H1 (cell line): ENCODE data around the gene NPTN. TPM values are rescaled to one million over a fixed set of nuclear protein-coding genes. Genes with fewer than 3 reads are reported as not detected.

ENCODE experiments used
- CTCF ChIA-PET: fragments of 300-600 bp; sonication (Branson Sonifier 250); formaldehyde crosslinking; loops from one replicate; lab custom pipeline; 2021; ENCODE audit not compliant: partially characterized antibody; lab: Charles Lee
- POLR2A ChIA-PET: fragments of 300-600 bp; sonication (Branson Sonifier 250); formaldehyde crosslinking; loops from one replicate; lab custom pipeline; 2021; ENCODE audit warnings: inconsistent platforms; ENCODE audit not compliant: partially characterized antibody; lab: Charles Lee
- DNase-seq, 2 experiments: peaks; one replicate each; pipeline versions ENCODE4 v3.0.0 to v3.0.0-alpha.2; 2010 to 2022; ENCODE audit warnings: low spot score in 2 of 2, low read depth in 1 of 2, mixed read lengths in 1 of 2
- FAIRE-seq: peaks from 2 replicates; lab custom pipeline; 2011; peaks lifted over from hg19 to GRCh38; lab: Jason Lieb, UNC
- H2AFZ ChIP-seq: 2 replicates; pipeline ENCODE4 v1.8.1; 2012; ENCODE audit warnings: low read length, inconsistent platforms
- H2AK5ac ChIP-seq: 2 replicates; pipeline ENCODE4 v1.6.1; 2013; ENCODE audit warnings: low read depth, low read length
- H2BK120ac ChIP-seq: replicated peaks from 2 replicates; pipeline ENCODE3; 2013; ENCODE audit warnings: low read depth, low read length, inconsistent platforms
- H2BK12ac ChIP-seq: 2 replicates; pipeline ENCODE4 v1.6.1; 2013; ENCODE audit warnings: low read depth, low read length
- H2BK15ac ChIP-seq: 2 replicates; pipeline ENCODE4 v1.6.1; 2013; ENCODE audit warnings: low read length
- H2BK20ac ChIP-seq: 2 replicates; pipeline ENCODE4 v1.6.1; 2013; ENCODE audit warnings: low read length
- H2BK5ac ChIP-seq: 2 replicates; pipeline ENCODE4 v1.6.1; 2013; ENCODE audit warnings: low read depth, low read length
- H3K14ac ChIP-seq: 2 replicates; pipeline ENCODE4 v1.6.1; 2013; ENCODE audit warnings: inconsistent platforms; ENCODE audit not compliant: insufficient read length
- H3K18ac ChIP-seq: 2 replicates; pipeline ENCODE4 v1.6.1; 2013; ENCODE audit warnings: low read length; ENCODE audit errors: extremely low read depth
- H3K23ac ChIP-seq: 2 replicates; pipeline ENCODE4 v1.6.1; 2013; ENCODE audit warnings: inconsistent platforms; ENCODE audit not compliant: insufficient read length
- H3K23me2 ChIP-seq: 2 replicates; pipeline ENCODE4 v1.6.1; 2013; ENCODE audit warnings: low read depth, low read length
- H3K27ac ChIP-seq: 2 replicates; pipeline ENCODE4 v1.6.1; 2011; ENCODE audit warnings: low read depth, low read length, inconsistent platforms
- H3K27me3 ChIP-seq, 4 experiments: replicated peaks in 1 of 4; 1 replicate in 1 of 4; 2 replicates in 3 of 4; pipeline versions ENCODE4 v1.6.1 to v1.8.1; 2011 to 2013; ENCODE audit warnings: low read length in 3 of 4, mild to moderate bottlenecking in 3 of 4, inconsistent platforms in 2 of 4, mixed read lengths in 2 of 4, moderate library complexity in 1 of 4; ENCODE audit not compliant: control insufficient read depth in 3 of 4, insufficient read depth in 3 of 4; ENCODE audit errors: extremely low read depth in 1 of 4
- H3K36me3 ChIP-seq, 4 experiments: 2 replicates each; pipeline versions ENCODE4 v1.6.1 to v1.8.1; 2011 to 2013; ENCODE audit warnings: mild to moderate bottlenecking in 4 of 4, low read length in 3 of 4, moderate library complexity in 2 of 4, control low read depth in 1 of 4, inconsistent platforms in 1 of 4; ENCODE audit not compliant: insufficient read depth in 4 of 4, control insufficient read depth in 2 of 4
- H3K4ac ChIP-seq: replicated peaks from 2 replicates; pipeline ENCODE3; 2013; ENCODE audit warnings: low read length, low read depth, mixed read lengths, inconsistent platforms; ENCODE audit not compliant: insufficient read length
- H3K4me1 ChIP-seq, 4 experiments: replicated peaks in 1 of 4; 1 replicate in 1 of 4; 2 replicates in 3 of 4; pipeline versions ENCODE4 v1.6.1 to v1.8.1; 2011 to 2013; ENCODE audit warnings: low read length in 3 of 4, inconsistent platforms in 2 of 4, mixed read lengths in 1 of 4; ENCODE audit not compliant: insufficient read depth in 4 of 4, control insufficient read depth in 3 of 4
- H3K4me2 ChIP-seq, 2 experiments: 2 replicates each; pipeline versions ENCODE4 v1.6.1 to v1.8.1; 2011 to 2013; ENCODE audit warnings: low read depth in 2 of 2, low read length in 2 of 2, control low read depth in 1 of 2, inconsistent platforms in 1 of 2, mild to moderate bottlenecking in 1 of 2; ENCODE audit not compliant: insufficient read depth in 1 of 2
- H3K4me3 ChIP-seq, 4 experiments: fragments of 200-600, 300-600 bp in 1 of 4; sonication (generic), shearing (Covaris generic), sonication (Bioruptor Twin) in 1 of 4; 2 replicates each; pipeline versions ENCODE4 v1.5.1 to v1.8.1; 2011 to 2016; ENCODE audit warnings: low read length in 4 of 4, low read depth in 3 of 4, control low read depth in 2 of 4, inconsistent platforms in 2 of 4, mild to moderate bottlenecking in 2 of 4, mixed read lengths in 1 of 4, moderate library complexity in 1 of 4; ENCODE audit not compliant: insufficient read depth in 2 of 4; ENCODE audit errors: extremely low read depth in 1 of 4
- H3K56ac ChIP-seq: replicated peaks from 2 replicates; pipeline ENCODE3; 2013; ENCODE audit warnings: low read depth, mild to moderate bottlenecking, mixed read lengths, low read length, inconsistent platforms; ENCODE audit not compliant: insufficient read length
- H3K79me1 ChIP-seq: 2 replicates; pipeline ENCODE4 v1.6.1; 2013; ENCODE audit warnings: low read depth, low read length, control low read depth
- H3K79me2 ChIP-seq, 2 experiments: 2 replicates each; pipeline versions ENCODE4 v1.6.1 to v1.8.1; 2012 to 2013; ENCODE audit warnings: low read length in 2 of 2, mild to moderate bottlenecking in 2 of 2, inconsistent platforms in 1 of 2; ENCODE audit not compliant: insufficient read depth in 2 of 2, control insufficient read depth in 1 of 2
- H3K9ac ChIP-seq, 4 experiments: replicated peaks in 1 of 4; 1 replicate in 1 of 4; 2 replicates in 3 of 4; pipeline versions ENCODE4 v1.6.1 to v1.8.1; 2011 to 2013; ENCODE audit warnings: low read depth in 3 of 4, low read length in 3 of 4, control low read depth in 2 of 4, mild to moderate bottlenecking in 2 of 4, moderate library complexity in 2 of 4, inconsistent platforms in 1 of 4; ENCODE audit errors: extremely low read depth in 1 of 4
- H3K9me3 ChIP-seq, 2 experiments: 2 replicates each; pipeline versions ENCODE4 v1.6.1 to v1.8.1; 2012 to 2013; ENCODE audit warnings: mild to moderate bottlenecking in 2 of 2, moderate library complexity in 2 of 2, control low read depth in 1 of 2, inconsistent platforms in 1 of 2, low read depth in 1 of 2, low read length in 1 of 2, mixed read lengths in 1 of 2; ENCODE audit not compliant: insufficient read depth in 2 of 2
- H4K20me1 ChIP-seq, 2 experiments: replicated peaks in 1 of 2; 2 replicates each; pipeline versions ENCODE3 to v1.8.1; 2011 to 2013; ENCODE audit warnings: inconsistent platforms in 2 of 2, low read length in 2 of 2, mild to moderate bottlenecking in 1 of 2; ENCODE audit not compliant: insufficient read depth in 2 of 2, control insufficient read depth in 1 of 2
- H4K5ac ChIP-seq: 2 replicates; pipeline ENCODE4 v1.6.1; 2013; ENCODE audit warnings: low read length, low read depth, mixed read lengths, inconsistent platforms; ENCODE audit not compliant: insufficient read length
- H4K8ac ChIP-seq: 2 replicates; pipeline ENCODE4 v1.8.0; 2013; ENCODE audit warnings: mild to moderate bottlenecking, moderate library complexity, low read length, inconsistent platforms; ENCODE audit not compliant: insufficient read depth; ENCODE audit errors: extremely low read depth
- H4K91ac ChIP-seq: replicated peaks from 2 replicates; pipeline ENCODE3; 2013; ENCODE audit warnings: low read length, mixed read lengths, inconsistent platforms; ENCODE audit not compliant: insufficient read length
- BRCA1 ChIP-seq: IDR thresholded peaks from 2 replicates; pipeline ENCODE4 v1.6.1; 2012; ENCODE audit warnings: low read depth, low read length, improper control_type of control experiment
- EZH2 ChIP-seq: fragments of 200-600 bp; sonication (generic); IDR thresholded peaks from 2 replicates; pipeline ENCODE4 v1.7.1; 2012; ENCODE audit warnings: low read depth, mild to moderate bottlenecking, moderate library complexity, low read length, inconsistent platforms; ENCODE audit not compliant: severe bottlenecking
- NRF1 ChIP-seq: IDR thresholded peaks from 2 replicates; pipeline ENCODE4 v1.6.1; 2011; ENCODE audit warnings: mild to moderate bottlenecking, low read depth, low read length, improper control_type of control experiment
- RFX5 ChIP-seq: IDR thresholded peaks from 2 replicates; pipeline ENCODE4 v1.6.1; 2011; ENCODE audit warnings: low read depth, low read length, improper control_type of control experiment, borderline replicate concordance
- SIRT6 ChIP-seq: IDR thresholded peaks from one replicate; pipeline ENCODE4 v1.7.1; 2012; ENCODE audit warnings: low read length, inconsistent platforms
- WGBS, 2 experiments: shearing (Covaris generic) in 1 of 2; methylation state at CpG; one replicate each; pipeline versions ENCODE4 v1.1.6 to v1.1.7; 2013 to 2015; ENCODE audit warnings: low lambda C conversion rate in 2 of 2, mixed read lengths in 2 of 2, inconsistent platforms in 1 of 2, low coverage in 1 of 2, missing lambda C conversion rate in 1 of 2; ENCODE audit not compliant: insufficient replicate concordance in 2 of 2, insufficient coverage in 1 of 2, insufficient read length in 1 of 2; ENCODE audit errors: extremely low coverage in 1 of 2, missing lambda C conversion rate in 1 of 2; 5-methylcytosine and 5-hydroxymethylcytosine counted together
- polyA plus RNA-seq, 7 experiments: library from polyadenylated mRNA; depleted of rRNA in 3 of 7; stranded (reverse) in 5 of 7; unstranded in 2 of 7; fragments of >200 nt in 5 of 7; fragments of 200-250 nt in 2 of 7; gene quantifications; 1 replicate in 5 of 7; 2 replicates in 1 of 7; 4 replicates in 1 of 7; pipeline versions ENCODE4 v1.2.1 to v1.2.3, GENCODE V29; 2011 to 2013; ENCODE audit warnings: missing spikeins in 2 of 7, mixed read lengths in 2 of 7
- total RNA-seq: library from RNA; stranded (reverse); fragmentation: NEBNext Ultra II Directional; extraction: Animal tissue kit (Norgen Biotek cat#: 25700); gene quantifications from 2 replicates; pipeline ENCODE4 v1.2.1, GENCODE V29; 2021

Gene NPTN
- total and polyA plus RNA-seq, 2 of the 8 experiments (the other 6 are each of a cell fraction or from before 2014, with no cell fraction given), result 67.0 to 113 TPM

DNA sequence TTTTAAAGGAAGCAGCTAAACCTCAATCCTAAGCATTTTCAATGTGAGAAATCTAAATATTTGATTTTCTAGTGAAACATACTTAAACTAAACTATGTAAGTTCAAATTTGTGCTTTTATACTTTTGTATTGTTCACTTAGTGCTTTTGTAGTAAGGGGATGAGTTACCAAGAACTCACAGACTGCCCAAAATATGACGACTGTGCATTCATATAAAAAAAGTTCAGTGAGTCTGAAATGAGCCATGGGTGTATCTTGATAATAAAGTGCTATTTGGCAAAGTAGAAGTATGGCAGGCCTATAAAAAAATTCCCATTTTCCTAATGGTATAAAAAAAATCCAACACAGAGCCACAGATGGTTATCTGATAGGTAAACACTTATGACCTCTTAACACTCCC is 66.2 kb downstream of the NPTN start:
- Histone ChIP-seq H3K9me3 (no peaks in the 10 kb centered on the region), H3K79me2 (no peaks in the 10 kb centered on the region), H3K23ac (no peak overlapping the region), H4K91ac (no peak overlapping the region), H3K27me3 (no peaks in the 10 kb centered on the region), H3K36me3 (peaks cover 24 to 64% (median 42%) of the 10 kb centered on the region in 4 experiments), H3K79me1 (no peaks in the 10 kb centered on the region; the same call in 1 of the 2 replicates), H3K4ac (no peak overlapping the region), H4K5ac (no peak overlapping the region), H4K20me1 (peaks cover 3 to 4% of the 10 kb centered on the region in 2 experiments), H3K14ac (no peak overlapping the region), H3K4me2 (no peak overlapping the region), H2BK12ac (no peak overlapping the region), H2BK5ac (no peak overlapping the region), H2AK5ac (no peak overlapping the region), H3K23me2 (no peaks in the 10 kb centered on the region), H3K18ac (no peak overlapping the region), H4K8ac (no peak overlapping the region)
- WGBS, 2 experiments, result 89% methylated on average over 1 of the region's 1 CpG; no CpG with 5 or more reads in 1 of the 2 experiments
- FAIRE-seq, result no peak
- CTCF ChIA-PET, result interaction anchor here (1.1 to 1.2 kb wide), 3 partner anchors 117 to 1888 kb away, joined by 3 read pairs; no protein-coding TSS in a partner anchor
- TF ChIP-seq BRCA1 (no peak), EZH2 (no peak), SIRT6 (no peak), NRF1 (no peak), RFX5 (no peak)
- TF ChIP-seq, all 59 proteins: peak for 0
- Histone ChIP-seq H2BK120ac (no peak overlapping the region), H3K4me3 (no peak overlapping the region), H2BK15ac (no peak overlapping the region), H2BK20ac (no peak overlapping the region), H3K27ac (no peak overlapping the region), H3K4me1 (no peaks in the 10 kb centered on the region), H3K56ac (no peak overlapping the region), H2AFZ (no peak overlapping the region), H3K9ac (no peak overlapping the region)
- POLR2A ChIA-PET, result no interaction called here
- no peak for DNase-seq
